GM20000 (cell line): ENCODE data around the gene EMILIN1.
A peak's percentile ranks its signal among the peaks of the same experiment; 100 is the strongest.
"Not testable (repeated sequence)": the region's sequence is repeated elsewhere in the genome, so short reads cannot be mapped to it uniquely, and the experiment has no call there.

Experiments
- DNase-seq: peaks from one replicate; pipeline ENCODE4 v3.0.0; 2012; ENCODE audit warnings: low spot score
- TF ChIP-seq, protein P1 (sequence below): IDR thresholded peaks from 2 replicates; pipeline ENCODE4 v1.5.1; 2012; ENCODE audit warnings: mild to moderate bottlenecking, control low read depth; ENCODE audit errors: extremely low read depth, missing control alignments

Gene EMILIN1

DNA sequence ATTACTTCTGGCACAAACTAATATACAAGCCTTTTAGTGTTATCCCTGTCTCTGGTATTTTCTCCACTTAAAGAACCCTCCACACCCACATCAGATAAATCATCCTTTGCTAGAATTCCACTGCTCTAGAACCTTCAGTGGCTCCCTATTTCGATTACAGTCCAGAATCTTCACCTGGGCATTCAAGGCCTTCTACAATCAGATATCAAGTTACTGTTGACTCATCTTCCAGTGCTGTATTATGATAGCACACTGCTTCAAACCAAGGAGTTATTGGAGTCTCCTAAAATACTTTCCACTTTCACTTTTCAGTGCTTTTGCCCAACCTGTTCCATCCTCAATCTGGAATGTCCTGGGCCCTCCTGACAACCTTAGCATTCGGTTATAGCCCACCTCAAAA is 37.1 kb downstream of the EMILIN1 start:
- no peak for DNase-seq
- TF ChIP-seq, protein P1, sequence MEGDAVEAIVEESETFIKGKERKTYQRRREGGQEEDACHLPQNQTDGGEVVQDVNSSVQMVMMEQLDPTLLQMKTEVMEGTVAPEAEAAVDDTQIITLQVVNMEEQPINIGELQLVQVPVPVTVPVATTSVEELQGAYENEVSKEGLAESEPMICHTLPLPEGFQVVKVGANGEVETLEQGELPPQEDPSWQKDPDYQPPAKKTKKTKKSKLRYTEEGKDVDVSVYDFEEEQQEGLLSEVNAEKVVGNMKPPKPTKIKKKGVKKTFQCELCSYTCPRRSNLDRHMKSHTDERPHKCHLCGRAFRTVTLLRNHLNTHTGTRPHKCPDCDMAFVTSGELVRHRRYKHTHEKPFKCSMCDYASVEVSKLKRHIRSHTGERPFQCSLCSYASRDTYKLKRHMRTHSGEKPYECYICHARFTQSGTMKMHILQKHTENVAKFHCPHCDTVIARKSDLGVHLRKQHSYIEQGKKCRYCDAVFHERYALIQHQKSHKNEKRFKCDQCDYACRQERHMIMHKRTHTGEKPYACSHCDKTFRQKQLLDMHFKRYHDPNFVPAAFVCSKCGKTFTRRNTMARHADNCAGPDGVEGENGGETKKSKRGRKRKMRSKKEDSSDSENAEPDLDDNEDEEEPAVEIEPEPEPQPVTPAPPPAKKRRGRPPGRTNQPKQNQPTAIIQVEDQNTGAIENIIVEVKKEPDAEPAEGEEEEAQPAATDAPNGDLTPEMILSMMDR, result no peak

DNA sequence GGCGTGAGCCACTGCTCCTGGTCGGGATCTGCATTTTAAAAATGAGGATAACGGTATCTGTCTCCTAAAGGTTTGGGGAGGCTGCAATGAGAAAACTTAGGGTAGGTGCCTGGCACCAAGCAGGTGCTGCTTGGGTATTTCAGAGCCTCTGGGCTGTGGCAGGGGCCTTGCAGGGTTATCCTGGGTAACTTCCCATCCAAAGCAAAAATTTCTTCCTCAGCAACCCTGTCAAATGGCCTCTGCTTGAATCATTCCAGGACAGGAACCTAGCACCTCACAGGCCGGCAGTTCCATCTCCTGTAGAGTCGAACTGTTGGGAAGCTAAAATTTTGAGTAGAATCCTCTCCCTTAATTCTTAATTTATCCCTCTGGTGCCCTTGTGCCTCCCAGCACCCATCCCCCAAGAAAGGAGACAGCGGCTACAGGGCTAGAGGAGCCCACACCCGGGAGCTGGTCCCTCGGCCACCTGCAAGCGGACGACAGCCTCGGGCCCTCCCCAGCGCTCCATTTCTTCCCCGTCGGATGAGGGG is 39.6 kb downstream of the EMILIN1 start:
- TF ChIP-seq, protein P1, result no peak
- DNase-seq, result no peak

DNA sequence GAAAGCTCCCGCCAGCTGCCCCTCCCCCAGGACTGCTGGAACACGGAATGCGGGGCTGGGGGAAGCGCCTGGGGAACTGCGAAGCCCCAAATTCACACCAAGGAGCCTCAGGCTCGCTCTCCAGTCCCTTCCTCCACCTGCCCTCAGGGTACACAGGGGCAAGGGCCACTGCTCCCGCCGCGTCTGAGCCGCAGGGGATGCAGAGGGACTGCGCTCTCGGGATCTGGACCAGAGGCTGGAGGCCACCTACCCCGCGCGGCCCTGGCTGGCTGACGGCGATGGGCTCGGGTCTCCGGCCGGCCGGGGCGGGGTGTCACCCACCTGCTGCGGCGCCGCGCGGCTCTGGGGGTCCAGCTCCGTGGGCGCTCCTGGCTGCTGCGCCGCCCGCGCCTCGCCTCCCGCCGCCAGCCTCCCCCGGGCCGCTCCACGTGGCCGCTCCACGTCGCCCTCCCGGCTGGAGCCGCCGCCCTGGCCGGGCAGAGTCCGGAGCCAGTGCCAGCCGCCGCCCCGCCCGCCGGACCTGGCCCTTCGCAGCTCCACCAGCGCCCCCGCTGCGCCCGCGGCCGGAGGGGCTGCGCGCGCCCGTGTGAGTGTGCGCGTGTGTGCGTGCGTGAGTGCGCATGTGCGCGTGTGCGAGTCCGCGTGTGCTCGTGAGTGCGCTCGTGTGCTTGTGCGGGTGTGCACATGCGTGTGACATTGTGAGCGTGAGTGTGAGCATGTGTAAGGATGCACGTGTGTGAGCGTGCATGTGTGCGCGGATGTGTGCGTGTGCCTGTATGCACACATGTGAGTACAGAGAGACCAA is 40.3 kb downstream of the EMILIN1 start, which contains the start of gene CGREF1:
Gene CGREF1 (minus strand): TSS at position 604 of the 805 bp plus-strand sequence. CDS start 14,762 bp downstream, outside the sequence.
- DNase-seq, result no peak
- TF ChIP-seq, protein P1, result no peak

DNA sequence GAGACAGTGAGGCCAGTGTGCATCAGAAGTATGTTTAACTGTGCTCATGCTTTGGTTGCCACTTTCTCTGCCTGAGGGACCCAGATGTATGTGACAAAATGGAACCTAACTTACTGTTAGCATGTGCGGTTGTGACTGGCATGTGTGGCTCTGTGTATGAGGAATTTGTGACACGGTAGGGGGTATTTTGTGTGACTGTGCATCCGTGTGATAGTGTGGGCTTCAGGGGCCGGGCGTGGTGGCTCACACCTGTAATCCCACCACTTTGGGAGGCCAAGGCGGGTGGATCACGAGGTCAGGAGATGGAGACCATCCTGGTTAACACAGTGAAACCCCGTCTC is 40.9 kb downstream of the EMILIN1 start:
- not testable (repeated sequence) for DNase-seq

DNA sequence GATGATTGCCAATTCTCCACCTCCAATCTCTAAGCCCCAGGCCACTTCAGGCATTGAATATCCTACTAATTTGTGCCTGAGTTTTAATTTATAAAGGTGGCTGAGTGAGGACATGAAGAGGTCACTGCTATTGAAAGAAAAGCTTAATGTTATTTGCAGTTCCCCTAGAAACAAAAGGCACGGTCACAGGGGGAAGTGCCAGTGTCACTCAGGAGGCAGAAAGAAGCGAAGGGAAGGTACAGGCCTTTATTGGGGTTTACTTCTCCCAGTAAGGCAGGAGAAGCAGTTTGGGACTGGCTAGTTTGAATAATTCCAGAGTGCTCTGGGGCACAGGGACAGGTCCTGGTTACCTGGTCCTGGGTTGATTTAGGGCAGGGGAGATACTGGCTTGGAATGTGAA is 43.5 kb downstream of the EMILIN1 start:
- TF ChIP-seq, protein P1, result no peak
- no peak for DNase-seq

DNA sequence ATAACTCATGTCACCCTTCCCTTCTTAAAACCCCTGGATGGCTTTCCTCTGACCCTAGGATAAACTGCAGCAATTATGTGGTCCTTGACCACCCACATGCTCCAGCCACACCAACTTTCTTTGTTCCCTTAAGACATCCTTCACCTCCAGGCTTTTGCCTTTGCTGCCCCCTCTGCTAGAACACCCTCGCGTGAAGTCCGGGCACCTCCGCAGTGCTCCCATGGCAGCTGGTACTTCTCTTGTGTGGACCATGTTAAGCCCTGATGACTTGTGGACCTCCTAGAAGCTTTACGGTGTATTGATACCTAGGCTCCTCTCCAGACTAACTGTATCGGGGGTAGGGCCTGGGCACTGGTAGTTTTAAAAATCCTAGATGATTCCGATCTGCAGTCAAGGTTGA is 44.4 kb downstream of the EMILIN1 start:
- TF ChIP-seq, protein P1, result no peak
- no peak for DNase-seq

DNA sequence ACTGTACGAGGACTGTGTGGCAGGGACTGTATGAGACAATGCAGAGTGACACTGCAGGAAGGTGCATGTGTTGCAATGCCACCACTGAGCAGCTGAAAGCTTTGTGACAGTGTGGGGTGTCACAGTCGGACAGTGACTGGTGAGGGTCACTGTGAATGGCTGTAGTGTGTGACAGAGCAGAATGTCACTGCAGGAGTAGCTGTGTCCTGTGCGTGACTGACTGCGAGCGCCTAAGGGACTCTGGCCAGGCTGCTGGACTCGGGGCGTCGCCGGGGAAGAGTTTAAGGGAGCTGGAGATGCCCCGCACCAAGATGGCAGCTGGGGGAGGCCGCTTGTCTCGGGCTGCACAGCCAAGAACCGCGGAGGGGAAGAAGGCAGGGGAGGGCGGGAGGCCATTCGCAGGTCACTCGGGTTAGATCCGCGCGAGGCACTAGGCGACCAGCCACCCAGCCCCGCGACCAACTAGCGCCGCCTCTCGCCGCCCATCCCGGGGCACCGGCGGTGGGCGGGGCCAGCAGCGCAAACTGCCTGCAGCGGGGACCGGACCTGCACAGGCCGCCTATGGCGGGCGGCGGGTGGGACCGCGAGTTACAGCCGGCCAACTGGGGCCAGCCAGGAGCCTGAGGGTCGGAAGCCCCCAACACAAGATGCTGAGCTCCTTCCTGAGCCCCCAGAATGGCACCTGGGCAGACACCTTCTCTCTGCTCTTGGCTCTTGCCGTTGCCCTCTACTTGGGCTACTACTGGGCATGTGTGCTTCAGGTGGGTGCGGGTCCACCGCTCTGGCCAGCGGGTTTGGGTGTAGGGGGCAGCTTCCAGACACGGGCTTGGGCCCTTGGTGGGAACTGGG is 45.1 kb downstream of the EMILIN1 start, which contains the start of gene ABHD1:
Gene ABHD1 (plus strand): TSS at position 514 of the 849 bp plus-strand sequence. CDS start 134 bp downstream, at position 648.
- TF ChIP-seq, protein P1, result no peak
- DNase-seq, result peak; percentile 80
